ENCODE measurements around the gene SRCAP.

DNA sequence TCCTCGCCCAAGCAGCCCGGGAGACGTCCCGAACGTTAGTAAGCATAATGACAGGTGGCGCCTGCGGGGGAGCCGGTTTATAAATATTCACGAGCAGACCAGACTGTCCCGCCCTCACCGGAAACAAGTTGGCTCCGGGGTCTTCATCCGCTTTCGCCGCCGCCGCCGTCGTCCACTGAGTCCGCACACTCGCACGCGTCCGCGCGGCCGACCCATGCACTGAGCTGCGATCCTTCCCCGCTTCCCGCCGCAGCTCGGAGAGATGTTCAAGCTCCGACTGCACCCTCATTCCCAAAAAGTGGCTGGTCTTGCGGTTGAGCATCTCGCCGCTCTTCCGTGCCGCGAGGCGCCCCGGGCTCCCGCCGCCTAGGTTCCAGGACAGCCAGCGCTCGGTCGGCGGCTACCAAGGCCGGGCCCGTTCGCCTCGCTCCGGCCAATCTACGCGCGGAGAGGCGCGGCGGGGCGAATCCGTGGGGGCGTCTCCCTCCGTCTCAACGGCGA is 62.5 kb downstream of the SRCAP start:
- TF ChIP-seq, protein P1, sequence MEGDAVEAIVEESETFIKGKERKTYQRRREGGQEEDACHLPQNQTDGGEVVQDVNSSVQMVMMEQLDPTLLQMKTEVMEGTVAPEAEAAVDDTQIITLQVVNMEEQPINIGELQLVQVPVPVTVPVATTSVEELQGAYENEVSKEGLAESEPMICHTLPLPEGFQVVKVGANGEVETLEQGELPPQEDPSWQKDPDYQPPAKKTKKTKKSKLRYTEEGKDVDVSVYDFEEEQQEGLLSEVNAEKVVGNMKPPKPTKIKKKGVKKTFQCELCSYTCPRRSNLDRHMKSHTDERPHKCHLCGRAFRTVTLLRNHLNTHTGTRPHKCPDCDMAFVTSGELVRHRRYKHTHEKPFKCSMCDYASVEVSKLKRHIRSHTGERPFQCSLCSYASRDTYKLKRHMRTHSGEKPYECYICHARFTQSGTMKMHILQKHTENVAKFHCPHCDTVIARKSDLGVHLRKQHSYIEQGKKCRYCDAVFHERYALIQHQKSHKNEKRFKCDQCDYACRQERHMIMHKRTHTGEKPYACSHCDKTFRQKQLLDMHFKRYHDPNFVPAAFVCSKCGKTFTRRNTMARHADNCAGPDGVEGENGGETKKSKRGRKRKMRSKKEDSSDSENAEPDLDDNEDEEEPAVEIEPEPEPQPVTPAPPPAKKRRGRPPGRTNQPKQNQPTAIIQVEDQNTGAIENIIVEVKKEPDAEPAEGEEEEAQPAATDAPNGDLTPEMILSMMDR (IDR thresholded peaks at IDR 0.05), result no peak
- TF ChIP-seq POLR2A (IDR thresholded peaks at IDR 0.05), result no peak
